Measurements from ENCODE around the gene GHRHR.
A peak's percentile ranks its signal among the peaks of the same experiment; 100 is the strongest.

Gene GHRHR

GRCh38 chr7:30996883-30997282, 33.1 kb downstream of the GHRHR start:
- no peak for TF ChIP-seq CTCF (conservative IDR thresholded peaks at IDR 0.05; ENCODE audit: control insufficient read depth, insufficient read depth, low read depth, low read length)
- no peak for DNase-seq (ENCODE audit: low read depth)
- H3K4me3 ChIP-seq (ENCODE audit: control insufficient read depth, low read depth, low read length) = no peak overlapping the region

GRCh38 chr7:30997316-30997715, 33.6 kb downstream of the GHRHR start:
- peak; percentile 76 for DNase-seq (ENCODE audit: low read depth)
- no peak overlapping the region for H3K4me3 ChIP-seq (ENCODE audit: control insufficient read depth, low read depth, low read length)
- TF ChIP-seq CTCF (conservative IDR thresholded peaks at IDR 0.05; ENCODE audit: control insufficient read depth, insufficient read depth, low read depth, low read length) = no peak

GRCh38 chr7:30998180-30998579, 34.4 kb downstream of the GHRHR start:
- TF ChIP-seq CTCF (conservative IDR thresholded peaks at IDR 0.05; ENCODE audit: control insufficient read depth, insufficient read depth, low read depth, low read length) = no peak
- DNase-seq (ENCODE audit: low read depth) = peak; percentile 58
- no peak overlapping the region for H3K4me3 ChIP-seq (ENCODE audit: control insufficient read depth, low read depth, low read length)

- no peak overlapping the region for H3K4me3 ChIP-seq (ENCODE audit: control insufficient read depth, low read depth, low read length)
- TF ChIP-seq CTCF (conservative IDR thresholded peaks at IDR 0.05; ENCODE audit: control insufficient read depth, insufficient read depth, low read depth, low read length) = no peak
Measured at GRCh38 chr7:31000161-31000693, 36.5 kb downstream of the GHRHR start.

GRCh38 chr7:31000779-31001178, 37.0 kb downstream of the GHRHR start:
- no peak for TF ChIP-seq CTCF (conservative IDR thresholded peaks at IDR 0.05; ENCODE audit: control insufficient read depth, insufficient read depth, low read depth, low read length)
- no peak for DNase-seq (ENCODE audit: low read depth)
- H3K4me3 ChIP-seq (ENCODE audit: control insufficient read depth, low read depth, low read length) = no peak overlapping the region

More at GRCh38 chr7:31000161-31000693, 36.5 kb downstream of the GHRHR start:
- DNase-seq (ENCODE audit: low read depth) = peak; percentile 90

- H3K4me3 ChIP-seq (ENCODE audit: control insufficient read depth, low read depth, low read length) = no peak overlapping the region
- no peak for TF ChIP-seq CTCF (conservative IDR thresholded peaks at IDR 0.05; ENCODE audit: control insufficient read depth, insufficient read depth, low read depth, low read length)
- peak; percentile 80 for DNase-seq (ENCODE audit: low read depth)
Measured at GRCh38 chr7:31002256-31002655, 38.5 kb downstream of the GHRHR start.

- H3K4me3 ChIP-seq (ENCODE audit: control insufficient read depth, low read depth, low read length) = no peak overlapping the region
- TF ChIP-seq CTCF (conservative IDR thresholded peaks at IDR 0.05; ENCODE audit: control insufficient read depth, insufficient read depth, low read depth, low read length) = no peak
- DNase-seq (ENCODE audit: low read depth) = no peak
Measured at GRCh38 chr7:31003097-31003496, 39.3 kb downstream of the GHRHR start.
